Measurements from ENCODE around the gene TENT5C.

GRCh38 chr1:117586337-117586736 lies 19.5 kb upstream of the TENT5C start:
- TF ChIP-seq CTCF (IDR thresholded peaks at IDR 0.05; ENCODE audit: insufficient read depth, low read length) (no peak), POLR2AphosphoS5 (IDR thresholded peaks at IDR 0.05; ENCODE audit: low read depth) (no peak)
